NK-92 treated with Interleukin-12 subunit alpha and Interleukin-12 subunit beta, amount 100 ng/mL, for 24 hours (cell line): ENCODE measurements around the gene CAPN11.

ENCODE experiments used
- DNase-seq: peaks from one replicate; lab custom pipeline; 2025; lab: John Stamatoyannopoulos, UW

CAPN11 gene

DNA sequence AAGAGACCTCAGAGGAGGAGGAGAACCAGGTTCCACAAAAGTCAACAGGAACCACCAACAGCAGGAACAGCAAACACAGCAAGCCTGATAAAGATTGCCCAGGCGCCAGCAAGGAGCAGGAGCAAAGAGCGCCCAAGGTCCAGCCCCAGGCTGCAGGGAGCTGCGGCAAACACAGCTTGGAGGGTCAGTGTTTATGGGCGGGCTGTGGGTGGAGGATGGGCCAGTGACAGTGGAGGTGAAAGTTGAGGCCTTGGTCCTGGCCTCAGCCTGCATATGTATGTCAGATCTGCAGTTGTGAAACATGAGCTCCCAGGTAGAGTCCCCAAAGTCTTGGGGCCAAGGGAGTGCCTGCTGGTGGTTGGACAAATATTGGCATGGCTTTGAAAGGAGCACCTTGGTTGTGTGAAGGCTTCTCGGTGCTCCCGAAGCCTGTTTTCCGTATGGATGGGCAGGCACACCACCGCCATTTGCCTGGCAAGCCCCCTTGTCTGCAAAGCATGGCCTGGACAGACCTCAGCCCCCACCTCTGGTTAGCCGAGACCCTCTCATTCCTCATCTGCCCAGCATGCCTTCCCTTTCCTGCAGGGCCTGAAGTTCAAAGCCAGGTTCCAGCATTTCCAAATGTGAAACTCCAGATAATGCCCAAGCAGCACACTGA lies 2.0 kb upstream of the CAPN11 start:
- no peak for DNase-seq

DNA sequence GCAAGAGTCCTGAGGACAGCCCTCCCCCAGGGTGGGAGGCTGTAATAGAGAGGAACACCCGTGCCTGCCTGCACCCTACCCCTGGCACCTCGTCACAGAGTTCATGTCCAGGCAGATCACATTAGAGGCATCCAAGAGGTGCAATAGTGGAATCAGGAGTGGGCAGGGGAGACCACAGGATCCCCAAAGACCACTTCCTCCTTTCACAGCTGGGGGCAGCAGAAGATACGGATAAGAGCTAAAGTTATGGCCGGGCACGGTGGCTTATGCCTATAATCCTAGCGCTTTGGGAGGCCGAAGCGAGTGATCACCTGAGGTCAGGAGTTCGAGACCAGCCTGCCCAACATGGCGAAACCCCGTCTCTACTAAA lies 1.5 kb upstream of the CAPN11 start:
- no peak for DNase-seq

DNA sequence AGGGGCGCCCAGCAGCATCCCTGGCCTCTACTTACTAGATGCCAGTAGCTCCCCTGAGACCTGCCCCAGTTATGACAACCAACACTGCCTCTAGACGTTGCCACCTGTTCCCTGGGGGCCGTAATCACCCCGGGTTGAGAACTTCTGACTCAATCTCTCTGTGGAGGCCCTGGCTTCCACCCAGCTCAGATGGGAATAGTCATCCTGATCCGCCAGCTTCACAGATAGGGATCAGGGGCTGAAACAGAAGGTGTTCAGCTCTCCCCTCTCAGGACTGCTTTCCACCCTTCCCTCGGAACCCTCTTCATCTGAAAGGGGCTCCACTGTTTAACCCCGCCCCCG lies 3.3 kb downstream of the CAPN11 start:
- no peak for DNase-seq

DNA sequence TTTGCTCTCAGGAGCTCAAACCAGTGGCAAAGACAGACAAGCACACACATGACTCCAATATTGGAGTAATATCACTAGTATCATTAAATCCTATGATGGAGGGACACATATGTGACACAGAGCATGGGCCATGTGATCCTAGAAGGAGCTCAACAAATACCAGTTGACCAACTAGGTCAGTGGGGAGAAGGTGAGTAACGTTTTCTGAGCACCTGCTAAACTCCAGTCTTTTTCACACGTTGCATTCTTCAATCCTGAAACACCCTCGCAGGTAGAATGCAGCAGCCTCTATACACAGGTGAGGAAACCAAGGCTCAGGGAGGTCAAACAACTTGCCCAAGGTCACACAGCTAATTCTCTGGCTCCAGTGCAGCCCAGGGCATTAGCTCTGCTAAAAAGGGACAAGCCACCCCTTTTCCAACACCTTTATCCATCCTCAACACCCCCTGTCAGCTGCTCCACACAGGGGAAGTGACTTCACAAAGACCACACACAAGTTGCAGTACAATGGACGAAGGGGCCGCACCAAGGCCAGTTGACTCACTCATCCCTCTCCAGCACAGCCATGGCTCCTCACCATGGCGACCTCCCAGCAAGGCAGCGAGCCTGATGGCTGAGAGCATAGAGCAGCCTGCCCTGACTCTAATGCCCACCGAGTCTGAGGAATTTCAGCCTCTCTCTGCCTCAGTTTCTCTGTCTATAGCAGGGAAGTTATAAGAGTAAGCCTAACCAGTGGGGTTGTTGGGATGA lies 4.4 kb downstream of the CAPN11 start:
- DNase-seq = no peak

DNA sequence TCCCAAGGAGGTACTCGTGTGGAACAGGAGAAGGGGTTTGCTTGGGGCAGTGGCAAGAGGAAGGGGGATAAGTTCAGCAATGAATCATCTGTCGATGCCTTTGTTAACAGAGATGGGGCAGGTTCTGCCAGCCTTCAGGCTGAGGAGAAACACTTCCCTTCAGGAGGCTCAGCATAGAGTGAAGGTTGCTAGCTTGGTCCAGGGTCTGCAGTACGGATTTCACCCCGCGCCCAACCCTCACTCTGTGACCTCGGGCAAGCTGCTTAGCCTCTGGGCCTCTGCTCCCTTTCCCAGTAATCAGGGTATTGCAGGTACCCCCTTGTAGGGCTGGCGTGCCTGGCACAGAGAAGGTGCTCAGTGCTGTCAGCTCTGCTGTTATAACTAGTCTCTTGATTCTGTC lies 7.5 kb downstream of the CAPN11 start:
- DNase-seq = no peak

DNA sequence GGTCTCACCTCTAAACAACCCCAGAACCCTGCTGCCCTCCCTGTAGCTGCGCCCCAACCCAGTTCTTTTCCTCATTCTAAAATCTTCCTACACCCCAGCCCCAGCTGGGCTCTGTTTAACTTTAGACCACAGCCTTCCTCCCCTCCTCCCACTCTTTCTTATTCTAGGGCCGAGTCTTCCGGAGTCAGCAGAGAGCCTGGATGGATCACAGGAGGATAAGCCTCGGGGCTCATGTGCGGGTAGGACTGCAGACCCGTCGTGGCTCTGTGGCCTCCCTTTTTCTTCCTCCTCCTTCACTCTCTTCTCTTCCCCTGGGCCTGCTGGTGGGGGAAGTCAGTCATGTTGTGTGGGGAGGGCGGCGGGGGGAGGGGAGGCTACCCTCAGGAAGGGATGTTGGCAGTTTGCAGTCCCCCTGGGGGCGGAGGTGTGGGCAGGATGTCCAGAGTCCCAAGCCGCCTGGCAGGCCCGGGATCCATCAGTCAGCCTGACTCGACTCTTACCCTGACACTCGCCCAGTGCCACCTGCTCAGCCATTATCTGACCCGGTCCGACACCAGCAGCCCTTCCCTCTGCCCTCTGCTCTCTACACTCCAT lies 8.1 kb downstream of the CAPN11 start:
- DNase-seq = no peak

DNA sequence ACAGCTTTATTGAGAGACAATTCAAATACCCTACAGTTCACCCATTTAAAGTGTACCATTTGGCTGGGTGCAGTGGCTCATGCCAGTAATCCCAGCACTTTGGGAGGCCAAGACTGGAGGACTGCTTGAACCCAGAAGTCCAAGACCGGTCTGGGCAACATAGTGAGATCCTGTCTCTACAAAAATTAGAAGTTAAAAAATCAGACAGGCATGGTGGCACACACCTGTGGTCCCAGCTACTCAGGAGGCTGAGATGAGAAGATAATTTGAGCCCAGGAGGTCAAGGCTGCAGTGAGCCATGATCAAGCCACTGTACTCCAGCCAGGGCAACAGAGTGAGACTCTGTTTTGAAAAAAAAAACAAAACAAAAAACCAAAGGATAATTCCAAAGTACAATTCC lies 8.9 kb downstream of the CAPN11 start:
- no peak for DNase-seq

DNA sequence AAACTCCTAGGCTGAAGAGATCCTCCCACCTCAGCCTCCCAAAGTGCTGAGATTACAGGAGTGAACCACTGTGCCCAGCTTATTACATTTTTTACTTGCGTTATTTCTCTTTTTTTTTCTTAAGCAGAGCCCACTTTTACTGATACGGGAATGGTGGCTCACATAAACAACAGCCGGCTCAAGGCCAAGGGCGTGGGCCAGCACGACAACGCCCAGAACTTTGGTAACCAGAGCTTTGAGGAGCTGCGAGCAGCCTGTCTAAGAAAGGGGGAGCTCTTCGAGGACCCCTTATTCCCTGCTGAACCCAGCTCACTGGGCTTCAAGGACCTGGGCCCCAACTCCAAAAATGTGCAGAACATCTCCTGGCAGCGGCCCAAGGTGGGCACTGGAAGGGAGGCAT lies 10.5 kb downstream of the CAPN11 start:
- no peak for DNase-seq

DNA sequence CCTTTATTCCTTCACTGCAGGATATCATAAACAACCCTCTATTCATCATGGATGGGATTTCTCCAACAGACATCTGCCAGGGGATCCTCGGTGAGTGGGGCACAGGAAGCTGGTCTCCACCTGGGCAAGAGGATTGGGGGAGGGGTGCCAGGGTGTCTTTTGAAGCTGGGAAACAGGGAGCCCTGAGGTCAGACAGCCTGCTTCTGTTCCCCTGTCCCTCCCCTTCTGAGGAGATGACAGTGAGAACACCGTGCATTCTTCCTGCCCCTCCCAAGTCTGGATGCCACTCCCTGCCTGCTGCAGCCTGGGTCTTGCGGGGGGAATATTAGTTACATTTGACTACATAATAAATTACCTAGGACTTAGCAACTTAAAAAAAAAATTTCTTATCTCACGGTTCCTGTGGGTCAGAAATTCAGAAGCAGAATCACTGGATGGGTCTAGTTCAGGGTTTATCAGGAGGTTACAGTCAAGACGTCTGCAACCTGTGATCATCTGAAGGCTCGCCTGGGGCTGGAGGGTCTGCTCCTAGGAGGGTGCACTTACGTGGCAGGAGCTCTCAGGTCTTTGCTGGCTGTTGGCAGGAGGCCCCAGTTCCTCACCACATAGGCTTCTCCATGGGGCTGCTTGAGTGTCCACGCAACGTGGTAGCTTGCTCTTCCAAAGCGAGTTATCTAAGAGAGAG lies 11.4 kb downstream of the CAPN11 start:
- no peak for DNase-seq

DNA sequence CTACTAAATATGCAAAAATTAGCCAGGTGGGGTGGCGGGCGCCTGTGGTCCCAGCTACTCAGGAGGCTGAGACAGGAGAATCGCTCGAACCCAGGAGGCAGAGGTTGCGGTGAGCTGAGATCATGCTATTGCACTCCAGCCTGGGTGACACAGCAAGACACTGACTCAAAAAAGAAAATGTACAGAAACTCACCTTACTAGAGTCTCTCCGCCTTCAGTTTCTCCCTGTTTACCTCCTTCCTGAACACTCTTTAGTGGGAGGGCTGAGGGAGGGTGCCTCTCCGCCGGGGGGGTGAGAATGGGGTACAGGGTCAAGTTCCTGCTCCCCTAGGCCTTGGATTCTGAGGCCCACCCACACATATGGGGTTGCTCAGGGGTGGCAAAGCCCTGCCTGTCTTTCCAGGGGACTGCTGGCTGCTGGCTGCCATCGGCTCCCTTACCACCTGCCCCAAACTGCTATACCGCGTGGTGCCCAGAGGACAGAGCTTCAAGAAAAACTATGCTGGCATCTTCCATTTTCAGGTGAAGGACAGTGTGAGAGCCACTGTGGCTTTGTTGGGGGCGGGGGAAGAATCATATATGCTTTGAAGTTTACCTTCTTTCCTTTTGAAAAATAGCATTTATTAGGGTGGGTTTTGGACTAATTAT lies 13.4 kb downstream of the CAPN11 start:
- DNase-seq = no peak

DNA sequence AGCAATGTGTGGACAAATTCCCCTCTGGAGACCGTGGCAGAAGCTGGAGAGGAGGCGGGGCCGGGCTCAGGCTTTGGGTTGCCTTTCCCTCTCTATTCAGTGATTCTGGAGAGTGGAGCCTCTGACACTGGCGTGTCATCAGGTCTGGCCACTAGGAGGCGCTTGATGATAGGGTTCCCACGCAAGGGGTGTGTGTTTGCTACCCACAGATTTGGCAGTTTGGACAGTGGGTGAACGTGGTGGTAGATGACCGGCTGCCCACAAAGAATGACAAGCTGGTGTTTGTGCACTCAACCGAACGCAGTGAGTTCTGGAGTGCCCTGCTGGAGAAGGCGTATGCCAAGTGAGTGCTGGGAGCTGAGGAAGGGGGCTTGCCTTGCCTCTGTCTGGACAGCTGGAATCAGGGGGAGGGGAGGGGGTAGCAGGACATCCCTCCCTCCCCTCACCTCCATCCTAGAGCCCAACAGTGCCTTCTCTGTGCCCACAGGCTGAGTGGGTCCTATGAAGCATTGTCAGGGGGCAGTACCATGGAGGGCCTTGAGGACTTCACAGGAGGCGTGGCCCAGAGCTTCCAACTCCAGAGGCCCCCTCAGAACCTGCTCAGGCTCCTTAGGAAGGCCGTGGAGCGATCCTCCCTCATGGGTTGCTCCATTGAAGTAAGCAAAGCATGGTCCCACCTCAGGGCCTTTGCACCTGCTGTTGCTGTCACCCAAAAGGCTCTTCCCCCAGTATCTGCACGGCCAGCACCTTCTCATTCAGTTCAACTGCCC lies 14.3 kb downstream of the CAPN11 start:
- DNase-seq = peak; percentile 54

DNA sequence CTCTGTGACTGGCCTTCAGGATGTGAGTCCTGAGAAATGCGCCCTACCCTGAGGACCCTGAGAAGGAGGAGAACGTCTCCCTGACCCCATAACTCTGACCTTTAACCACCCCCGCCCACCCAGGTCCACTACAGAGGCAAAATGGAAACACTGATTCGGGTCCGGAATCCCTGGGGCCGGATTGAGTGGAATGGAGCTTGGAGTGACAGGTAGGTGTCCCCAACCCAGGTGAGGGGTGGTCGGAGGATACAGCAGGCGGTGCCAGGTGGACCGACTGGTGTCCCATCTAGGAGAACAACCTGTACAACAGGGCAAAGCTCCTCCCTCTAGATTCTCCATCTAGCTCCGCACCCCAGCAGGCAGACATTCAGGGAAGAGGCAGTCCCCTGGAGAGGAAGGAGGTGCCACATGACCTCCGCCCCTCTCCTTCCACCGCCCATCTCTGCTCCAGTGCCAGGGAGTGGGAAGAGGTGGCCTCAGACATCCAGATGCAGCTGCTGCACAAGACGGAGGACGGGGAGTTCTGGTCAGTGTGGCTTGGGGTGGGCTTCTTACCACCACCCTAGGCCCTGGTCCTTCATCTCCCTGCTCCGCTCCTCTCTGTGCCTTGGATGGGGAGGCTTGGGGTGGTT lies 17.6 kb downstream of the CAPN11 start:
- no peak for DNase-seq

DNA sequence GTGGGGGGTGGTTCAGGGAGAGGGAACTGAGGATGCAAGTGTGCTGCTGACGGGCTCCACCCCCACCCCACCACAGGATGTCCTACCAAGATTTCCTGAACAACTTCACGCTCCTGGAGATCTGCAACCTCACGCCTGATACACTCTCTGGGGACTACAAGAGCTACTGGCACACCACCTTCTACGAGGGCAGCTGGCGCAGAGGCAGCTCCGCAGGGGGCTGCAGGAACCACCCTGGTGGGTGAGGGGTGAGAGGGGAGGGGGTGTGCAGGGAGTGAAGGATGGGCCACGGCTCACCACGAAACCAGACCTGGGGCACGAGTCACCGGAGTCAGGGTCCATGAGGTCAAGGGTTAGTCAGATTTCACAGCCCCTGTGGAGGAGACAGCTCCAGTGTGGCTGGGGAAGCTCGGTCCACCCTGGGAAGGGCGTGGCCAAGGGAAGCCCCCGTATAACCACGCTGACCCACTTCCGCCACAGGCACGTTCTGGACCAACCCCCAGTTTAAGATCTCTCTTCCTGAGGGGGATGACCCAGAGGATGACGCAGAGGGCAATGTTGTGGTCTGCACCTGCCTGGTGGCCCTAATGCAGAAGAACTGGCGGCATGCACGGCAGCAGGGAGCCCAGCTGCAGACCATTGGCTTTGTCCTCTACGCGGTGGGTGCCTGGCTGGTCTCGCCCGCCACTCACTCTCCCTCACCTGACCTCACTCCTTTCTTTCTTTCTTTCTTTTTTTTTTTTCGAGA lies 18.3 kb downstream of the CAPN11 start:
- DNase-seq = no peak

DNA sequence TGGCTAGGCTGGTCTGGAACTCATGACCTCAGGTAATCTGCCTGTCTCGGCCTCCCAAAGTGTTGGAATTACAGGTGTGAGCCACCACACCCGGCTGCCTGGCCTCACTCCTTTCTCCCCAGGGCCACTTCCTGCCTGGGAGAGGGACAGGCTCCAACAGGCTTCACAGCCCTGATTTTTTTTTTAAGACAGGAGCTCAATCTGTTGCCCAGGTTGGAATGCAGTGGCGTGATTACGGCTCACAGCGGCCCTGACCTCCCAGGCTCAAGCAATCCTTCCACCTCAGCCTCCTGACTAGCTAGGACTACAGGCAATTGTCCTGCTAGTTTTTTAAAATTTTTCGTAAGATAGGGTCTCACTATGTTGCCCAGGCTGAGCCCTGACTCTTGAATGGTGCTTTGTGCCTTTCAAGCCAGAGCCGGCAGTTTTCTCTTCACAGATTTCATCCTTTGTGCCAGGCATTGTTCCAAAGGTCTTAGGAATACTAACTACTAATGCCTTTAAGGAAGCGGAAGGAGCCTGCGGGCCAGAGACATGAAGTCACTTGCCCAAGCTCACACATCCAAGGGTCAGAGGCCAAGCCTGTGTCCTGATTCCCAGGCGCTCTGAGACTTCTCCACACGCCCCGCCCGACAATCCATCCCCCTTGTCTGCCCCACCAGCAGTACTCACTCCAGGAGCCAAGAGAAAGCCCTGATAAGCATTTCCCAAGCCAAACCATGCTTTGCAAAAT lies 19.2 kb downstream of the CAPN11 start:
- DNase-seq = no peak

DNA sequence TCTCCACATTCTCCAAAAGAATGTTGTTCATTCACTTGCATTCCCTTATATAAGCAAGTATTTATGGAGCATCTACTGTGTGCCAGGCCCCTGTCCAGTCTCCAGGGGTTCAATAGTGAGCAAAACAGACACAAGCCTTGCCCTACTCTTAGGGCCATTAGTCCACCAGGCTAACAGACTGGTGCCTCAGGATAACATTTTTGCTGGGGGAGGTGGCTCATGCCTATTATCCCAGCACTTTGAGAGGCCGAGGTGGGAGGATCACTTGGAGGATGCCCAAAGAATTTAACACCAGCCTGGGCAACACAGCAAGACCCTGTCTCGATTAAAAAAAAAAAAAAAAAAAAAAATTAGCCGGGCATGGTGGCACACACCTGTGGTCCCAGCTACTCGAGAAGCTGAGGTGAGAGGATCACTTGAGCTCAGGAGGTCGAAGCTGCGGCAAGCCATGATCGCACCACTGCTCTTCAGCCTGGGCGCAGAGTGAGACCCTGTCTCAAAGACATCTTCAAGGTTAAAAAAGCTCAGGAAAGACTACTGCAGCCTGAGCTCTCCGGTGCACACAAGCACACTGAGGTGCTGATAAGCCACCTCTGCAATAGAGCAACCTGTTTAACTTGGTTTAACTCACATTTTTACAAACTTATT lies 19.9 kb downstream of the CAPN11 start:
- DNase-seq = no peak

DNA sequence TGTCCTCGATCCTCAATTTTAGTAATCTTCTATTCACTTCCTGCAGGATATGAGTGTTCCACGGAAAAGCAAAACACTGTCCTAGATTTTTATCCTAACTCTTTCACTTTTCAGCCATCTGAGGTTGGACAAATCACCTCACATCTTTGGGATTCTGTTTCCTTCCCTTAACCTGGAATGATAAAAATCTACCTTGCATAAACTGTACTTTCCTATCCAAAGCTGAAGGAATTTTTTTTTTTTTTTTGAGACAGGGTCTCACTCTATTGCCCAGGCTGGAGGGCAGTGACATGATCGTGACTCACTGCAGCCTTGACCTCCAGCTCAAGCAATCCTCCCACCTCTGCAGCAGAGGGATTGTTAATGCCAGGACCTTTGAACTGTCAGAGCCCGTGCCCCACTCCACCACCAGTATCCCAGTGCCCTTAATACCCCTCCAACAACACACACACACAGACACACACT lies 20.5 kb downstream of the CAPN11 start:
- no peak for DNase-seq

DNA sequence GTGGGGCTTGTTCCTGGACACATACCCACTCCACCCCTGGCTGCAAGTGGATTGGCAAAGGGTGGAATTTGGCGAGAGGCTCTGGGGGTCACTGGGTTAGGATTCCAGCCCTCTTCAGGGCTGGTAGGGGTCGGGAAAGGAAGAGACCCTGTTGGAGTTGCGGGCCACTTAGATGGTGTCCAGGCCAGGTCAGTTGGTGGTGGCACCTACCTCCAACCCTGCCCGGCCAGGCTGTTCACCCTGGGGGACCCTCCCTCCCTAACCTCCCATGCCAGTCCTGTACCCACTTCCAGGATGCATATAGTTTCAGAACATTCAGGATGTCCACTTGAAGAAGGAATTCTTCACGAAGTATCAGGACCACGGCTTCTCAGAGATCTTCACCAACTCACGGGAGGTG lies 21.0 kb downstream of the CAPN11 start:
- no peak for DNase-seq

DNA sequence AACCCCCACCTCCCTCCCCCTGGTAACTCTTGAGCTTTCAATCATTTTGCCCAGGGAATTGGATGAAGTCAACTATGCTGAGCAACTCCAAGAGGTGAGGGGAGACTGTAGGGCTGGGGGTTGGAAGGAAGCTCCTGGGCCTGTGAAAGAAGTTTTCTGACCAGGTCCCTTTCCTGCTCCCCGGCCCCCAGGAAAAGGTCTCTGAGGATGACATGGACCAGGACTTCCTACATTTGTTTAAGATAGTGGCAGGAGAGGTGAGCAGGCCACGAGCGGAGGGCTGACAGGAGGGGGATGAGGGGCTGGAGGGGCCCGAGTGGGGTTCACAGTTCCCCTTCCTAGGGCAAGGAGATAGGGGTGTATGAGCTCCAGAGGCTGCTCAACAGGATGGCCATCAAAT lies 21.8 kb downstream of the CAPN11 start:
- DNase-seq = no peak

DNA sequence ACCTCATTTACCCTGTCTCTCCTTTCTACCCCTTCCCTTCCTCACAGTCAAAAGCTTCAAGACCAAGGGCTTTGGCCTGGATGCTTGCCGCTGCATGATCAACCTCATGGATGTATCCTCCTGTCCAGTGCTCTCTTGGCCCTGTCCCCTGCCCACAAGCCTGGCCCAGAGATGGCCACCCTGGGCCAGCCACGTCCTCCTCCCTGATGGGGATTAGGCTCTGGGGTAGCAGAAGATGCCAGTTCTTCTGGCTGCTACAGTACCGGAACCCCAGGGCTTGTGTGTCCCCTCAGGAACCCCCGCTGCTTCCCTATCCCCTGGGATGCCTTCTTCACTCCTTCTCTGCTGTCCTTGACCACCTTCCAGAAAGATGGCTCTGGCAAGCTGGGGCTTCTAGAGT lies 22.3 kb downstream of the CAPN11 start:
- DNase-seq = no peak
